ENCODE measurements around the gene DMGDH.

DMGDH gene

DNA sequence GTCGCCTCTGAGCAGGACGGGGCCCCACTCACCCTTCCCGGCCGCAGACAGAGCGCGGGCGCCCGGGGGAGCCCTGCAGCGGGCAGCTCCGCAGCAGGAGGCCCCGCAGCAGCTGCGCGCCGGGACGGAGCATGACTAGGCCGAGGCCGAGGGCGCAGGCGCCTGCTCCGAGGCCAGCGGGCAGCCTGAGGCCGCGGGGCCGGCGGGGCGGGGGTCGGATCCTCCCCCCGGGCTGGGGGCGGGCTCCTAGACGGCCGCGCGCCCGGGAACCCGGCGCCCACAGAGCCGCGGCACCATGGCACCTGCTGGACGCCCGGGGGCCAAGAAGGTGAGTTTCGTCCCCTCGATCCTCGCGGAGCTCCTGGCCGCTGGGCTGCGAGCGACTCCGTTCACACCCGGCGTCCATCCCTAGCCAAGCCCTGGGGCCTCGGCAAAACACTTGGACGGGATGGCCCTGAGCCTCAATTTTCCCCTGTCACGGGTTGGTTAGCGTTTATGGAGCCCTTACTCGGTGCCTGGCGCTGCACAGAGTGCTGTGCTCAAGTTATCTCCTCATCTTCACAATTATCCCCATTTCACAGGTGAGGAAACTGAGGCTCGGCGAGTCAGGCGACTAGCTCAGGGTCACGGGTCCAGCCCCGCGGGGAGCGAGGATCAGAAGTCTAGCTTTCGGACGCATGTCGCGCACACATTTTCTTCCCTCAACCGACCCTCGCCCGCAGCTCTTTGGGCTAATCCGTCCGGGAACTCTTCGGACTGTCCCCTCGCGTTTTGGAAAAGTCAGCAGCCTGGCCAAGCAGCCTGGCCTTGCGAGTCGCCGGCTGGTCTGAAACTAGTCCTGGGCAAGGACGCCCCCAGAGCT lies at the start of gene DMGDH, which contains the start of gene BHMT2:
TSS of gene DMGDH (minus strand) at position 187 of the 862 bp plus-strand sequence. CDS start at position 133, 54 bp downstream.
TSS of gene BHMT2 (plus strand) at position 280 of the 862 bp plus-strand sequence. CDS start at position 296, 16 bp downstream.
- no peak for DNase-seq

DNA sequence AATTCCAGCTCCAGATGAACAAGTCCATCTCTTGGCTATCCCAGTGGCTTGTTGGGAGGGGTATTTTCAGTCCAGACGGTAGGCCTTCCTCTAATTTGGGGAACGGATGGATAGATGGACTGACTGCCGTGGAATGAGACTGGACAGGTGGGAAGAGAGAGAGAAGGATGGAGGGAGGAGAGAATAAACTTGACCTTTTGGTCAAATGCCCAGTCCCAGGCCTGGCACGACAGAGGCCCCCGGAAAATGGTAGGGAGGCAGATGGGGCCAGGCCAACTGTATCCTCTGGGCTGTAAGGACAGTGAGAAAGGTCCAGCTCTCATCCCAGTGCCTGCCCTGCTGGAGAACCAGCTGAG lies 43.2 kb upstream of the DMGDH start:
- no peak for DNase-seq

DNA sequence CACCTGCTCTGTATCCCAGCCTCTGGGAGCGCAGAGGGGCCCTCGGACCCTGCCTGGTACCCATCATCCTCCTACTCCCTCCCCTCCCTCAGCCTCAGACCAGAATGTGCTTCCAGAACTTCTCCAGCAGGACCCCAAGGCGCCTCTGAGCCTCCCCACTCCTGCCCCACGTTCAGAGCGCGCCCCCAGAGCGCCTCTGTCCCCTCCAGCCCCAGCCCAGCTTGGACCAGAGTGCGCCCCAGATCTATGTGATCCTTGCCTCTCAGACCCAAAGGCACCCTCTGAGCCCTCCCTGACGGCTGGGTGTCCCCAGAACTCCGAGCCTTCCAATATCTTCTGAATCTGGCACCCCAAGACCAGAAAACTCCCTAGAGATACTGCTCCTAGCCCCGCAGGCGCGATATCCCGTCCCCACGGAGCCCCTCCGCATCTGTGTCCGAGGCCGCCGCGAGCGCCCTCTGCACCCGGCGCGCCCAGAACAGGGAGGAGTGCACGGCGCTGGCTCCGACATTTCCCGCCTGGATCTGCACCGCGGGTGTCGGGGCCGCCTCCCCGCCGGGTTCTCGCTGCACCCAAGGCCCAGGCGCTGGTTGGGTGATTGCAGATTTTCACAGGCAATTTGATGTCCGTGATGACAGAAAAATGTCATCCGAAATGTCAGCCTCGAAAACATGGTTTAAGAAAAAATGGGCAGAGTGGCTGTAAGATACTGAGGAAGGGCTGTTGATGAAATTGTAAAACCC lies 42.7 kb upstream of the DMGDH start:
- DNase-seq = no peak

DNA sequence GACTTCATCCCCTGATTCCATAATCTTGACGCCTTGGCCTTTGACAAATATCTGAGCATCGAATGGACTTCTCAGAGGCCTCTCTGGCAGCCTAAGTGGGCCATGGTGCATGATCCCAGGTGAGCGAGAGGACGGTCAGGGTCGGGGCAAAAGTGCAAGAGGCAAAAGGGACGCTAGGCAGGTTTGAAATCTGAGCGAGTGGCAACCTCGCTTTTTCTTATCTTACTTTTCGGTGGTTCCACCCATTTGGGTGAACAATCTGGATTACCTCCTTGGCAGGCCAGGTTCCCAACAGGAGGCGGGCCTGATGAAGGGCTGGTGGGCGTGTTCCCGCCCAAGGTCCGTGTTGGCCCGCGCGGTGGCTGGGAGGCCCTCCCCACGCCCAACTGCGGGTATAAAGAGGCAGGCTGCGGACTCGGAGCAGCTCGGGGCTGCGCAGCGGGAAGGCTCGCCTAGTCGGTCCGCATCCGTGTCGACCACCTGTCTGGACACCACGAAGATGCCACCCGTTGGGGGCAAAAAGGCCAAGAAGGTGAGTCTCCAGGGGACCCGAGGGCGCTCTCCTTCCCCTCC lies 42.0 kb upstream of the DMGDH start, which contains the start of gene BHMT:
TSS of gene BHMT (plus strand) at position 423 of the 573 bp plus-strand sequence. CDS start at position 500, 77 bp downstream.
- DNase-seq = no peak

DNA sequence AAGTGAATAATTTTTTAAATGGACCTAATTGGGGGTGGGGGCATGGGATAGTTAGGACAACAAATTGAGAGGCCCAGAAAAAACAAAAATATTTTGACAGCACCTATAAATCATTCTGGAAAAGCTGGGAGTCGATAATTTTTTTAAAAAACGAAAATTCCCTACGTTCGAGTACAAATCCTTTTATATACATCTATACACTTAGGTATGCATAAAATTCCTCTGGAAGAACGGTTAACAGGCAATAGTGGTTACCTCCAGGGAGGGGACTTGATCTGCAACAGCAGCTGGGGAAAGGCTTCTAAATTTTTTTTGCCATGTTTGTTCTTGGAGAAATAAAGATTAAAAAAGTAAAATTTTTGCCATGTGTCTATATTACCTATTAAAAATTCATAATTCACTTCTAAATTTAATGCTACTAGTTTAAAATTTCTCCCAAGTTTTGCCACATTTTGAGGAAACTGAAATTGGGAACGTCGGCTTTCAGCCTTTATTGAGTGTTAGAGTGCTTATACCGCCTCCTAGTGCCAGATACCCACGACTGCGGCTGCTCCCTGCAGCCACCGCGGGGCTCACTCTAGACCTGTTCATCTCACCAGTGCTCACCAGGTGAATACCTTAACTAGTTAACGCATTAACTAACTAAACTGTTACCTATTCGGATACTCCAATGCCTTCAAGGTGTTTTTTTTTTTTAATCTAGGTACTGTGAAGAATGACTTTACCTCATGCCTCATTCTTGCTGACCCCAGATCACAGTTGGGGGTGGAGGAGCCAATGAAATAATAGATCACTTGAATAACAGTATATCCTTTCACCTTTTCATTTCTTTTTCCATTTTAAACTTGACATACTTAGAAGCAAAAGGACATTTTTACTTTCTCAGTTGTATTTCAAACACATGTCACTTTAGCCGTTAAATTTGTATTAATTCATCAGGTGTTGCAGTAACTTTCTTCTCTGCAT lies 40.3 kb upstream of the DMGDH start:
- peak; percentile 45 for DNase-seq

DNA sequence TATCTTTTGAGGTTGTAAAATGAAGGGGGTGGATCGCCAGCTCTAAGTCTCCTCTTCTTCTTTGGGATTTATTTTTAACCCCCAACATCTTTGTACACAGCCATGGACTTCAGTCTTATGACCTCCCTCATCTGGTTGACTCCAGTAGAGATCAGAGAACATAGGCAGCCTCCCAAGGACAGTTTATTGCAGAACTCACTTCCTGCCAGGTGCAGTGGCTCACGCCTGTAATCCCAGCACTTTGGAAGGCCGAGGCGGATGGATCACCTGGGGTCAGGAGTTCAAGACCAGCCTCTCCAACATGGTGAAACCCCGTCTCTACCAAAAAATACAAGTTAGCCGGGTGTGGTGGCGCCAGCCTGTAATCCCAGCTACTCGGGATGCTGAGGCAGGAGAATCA lies 39.3 kb upstream of the DMGDH start:
- no peak for DNase-seq

DNA sequence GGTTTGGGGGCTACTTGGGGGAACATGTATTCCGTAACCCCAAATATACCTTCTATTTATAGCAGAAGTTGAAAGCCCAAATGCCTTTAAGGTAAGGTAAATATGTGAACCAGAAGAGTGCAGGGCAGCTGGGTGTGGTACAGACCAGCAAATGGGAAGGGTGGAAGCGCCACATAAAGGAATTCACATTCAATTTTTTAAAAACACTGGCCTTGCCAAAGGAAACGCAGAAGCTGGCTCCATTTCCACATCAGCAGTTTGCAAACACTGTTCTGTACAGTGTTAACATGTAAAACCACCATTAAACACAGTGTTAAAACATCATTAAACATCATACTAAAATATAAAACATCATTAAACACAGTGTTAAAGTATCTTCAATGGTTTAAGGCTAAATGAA lies 38.6 kb upstream of the DMGDH start:
- no peak for DNase-seq

DNA sequence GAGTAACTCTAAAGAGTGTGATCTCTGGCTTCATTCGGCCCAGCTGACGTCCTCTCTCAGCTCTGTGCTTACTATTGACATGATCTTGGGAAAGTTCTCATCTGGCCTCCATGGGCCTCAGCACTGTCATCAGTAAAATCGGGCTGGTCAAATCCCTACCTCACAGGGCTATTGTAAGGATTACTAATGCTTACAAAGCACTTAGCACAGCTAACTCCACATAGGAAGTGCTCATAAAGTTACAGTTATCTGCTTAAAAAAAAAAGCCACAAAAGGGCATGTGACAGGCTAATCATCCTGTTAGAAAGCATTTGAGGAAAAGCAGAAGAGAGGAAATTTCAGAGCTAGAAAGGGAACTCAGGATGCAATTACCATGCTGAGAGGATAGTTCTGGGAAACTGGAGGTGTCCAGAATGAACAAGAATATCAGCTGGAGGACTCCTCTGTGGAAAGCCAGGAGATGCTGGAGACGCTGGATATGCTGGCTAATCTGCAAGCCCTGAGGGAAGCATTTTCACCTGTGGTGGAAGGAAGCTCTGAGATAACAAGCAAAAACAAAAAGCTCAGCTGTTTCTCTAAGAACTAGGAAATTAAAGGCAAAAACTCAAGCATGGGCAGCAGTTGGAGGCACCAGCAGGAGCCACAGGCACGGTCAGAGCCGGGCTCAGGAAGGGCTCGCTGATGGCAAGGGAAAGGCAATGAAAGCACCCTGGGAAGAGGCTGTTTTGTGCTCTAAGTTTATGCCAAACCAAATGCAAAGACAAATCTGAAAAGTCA lies 37.7 kb upstream of the DMGDH start:
- no peak for DNase-seq

DNA sequence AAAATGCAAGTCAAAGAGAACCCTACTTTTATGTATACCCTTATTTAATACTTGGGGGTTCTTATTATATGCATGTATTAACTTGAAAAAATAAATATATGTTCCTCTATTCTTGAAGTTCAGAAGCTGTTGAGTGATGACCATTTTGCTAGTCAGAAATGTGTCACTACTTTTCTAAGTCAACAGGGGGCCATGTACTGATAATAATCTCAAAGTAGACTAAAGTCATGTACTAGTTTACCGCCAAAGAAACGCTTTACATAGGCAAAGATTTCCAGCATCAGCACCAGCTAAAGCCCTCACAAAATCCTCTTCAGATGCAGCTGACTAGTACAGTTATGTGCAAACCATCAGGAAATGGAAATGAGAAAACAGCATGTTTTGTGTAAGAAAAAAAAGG lies 36.4 kb upstream of the DMGDH start:
- no peak for DNase-seq

DNA sequence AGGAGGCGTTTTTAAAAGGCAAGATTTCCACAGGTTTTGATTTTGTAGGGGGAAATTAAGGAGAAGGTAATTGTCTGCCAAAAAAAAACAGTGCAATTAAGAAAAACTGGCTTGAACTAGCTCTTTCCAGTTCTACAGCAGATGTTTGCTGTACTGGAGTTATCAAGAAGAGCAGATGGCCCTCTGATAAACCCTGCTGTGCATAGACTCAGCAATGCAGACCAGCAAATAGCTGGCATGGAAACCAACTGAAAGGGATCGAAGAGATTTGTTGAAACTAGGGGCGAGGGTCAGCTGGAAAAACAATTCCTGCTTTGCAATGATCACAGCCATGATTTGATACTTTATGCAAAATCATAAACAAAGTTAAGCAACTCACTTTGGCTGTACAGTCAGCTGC lies 24.3 kb upstream of the DMGDH start:
- DNase-seq = no peak

DNA sequence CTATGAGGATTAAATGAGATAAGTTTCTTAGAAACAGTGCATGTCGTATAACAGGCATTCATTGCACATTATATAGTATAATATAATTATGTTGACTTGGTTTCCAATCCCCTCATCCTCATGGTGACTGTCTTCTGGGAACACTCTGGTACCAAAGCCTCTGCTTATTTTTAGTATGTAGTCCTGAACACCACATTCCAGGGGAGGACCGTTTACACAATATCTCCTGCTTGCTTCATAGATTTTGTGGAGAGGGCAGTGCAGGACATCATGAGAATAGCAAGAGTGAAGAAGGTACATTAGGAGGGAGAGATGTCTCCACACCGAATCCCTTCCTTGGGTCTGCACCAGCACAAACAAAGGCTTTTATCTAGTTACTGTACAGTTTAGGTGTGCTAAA lies 21.6 kb upstream of the DMGDH start:
- DNase-seq = no peak

DNA sequence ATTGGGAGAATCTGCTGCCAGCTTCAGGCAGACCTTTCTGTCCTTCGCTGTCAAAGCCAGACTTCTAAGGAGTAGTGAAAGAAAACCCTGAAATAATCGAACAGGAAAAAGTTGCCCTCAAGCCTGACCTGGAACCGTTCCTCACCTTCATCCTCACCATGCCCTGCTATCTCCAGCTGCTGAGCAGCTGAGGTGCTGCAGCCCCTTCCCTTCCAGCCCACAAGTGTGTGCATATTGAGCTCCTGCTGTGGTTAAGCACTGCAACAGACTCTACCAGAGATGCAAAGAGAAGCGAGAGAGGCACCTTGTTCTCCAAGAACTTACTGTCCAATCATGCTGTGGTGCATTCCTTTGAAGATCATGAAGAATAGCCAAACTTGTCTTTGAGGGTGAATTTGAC lies 19.0 kb upstream of the DMGDH start:
- no peak for DNase-seq

DNA sequence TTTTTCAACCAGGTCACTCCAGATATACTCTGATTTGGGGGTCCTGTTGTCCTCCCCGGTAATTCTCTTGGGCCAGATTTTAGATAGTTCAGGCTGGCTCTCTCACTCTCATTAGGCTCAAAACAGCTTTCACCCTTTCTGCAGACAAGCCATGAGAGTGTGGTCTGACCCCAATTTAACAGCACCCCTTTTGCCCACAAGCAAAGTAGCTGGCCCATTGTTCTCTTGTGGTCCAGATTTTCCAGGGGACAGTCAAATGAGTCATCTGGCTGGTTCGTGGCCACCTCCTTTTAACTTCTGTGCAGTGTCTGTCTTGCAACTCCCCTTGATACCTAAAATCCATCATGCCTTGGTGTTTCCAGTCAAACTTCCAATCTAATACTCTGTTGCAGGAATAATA lies 16.6 kb upstream of the DMGDH start:
- DNase-seq = no peak

DNA sequence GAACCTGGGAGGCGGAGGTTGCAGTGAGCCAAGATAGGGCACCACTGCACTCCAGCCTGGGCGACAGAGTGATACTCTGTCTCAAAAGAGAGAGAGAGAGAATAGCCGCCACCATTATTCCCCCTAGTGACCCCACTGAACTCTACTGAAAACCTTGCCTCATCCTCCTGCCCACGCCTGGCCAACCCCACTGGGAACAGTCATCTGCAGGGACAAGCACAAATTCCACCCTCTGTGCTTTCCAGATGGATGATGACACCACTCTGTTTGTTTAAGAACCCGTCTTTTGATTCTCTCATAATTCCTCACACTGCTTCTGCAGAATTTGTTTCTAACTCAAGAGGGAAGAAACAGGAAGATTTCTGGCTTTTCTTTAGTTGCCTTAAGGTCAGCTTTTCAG lies 12.3 kb upstream of the DMGDH start:
- DNase-seq = no peak

DNA sequence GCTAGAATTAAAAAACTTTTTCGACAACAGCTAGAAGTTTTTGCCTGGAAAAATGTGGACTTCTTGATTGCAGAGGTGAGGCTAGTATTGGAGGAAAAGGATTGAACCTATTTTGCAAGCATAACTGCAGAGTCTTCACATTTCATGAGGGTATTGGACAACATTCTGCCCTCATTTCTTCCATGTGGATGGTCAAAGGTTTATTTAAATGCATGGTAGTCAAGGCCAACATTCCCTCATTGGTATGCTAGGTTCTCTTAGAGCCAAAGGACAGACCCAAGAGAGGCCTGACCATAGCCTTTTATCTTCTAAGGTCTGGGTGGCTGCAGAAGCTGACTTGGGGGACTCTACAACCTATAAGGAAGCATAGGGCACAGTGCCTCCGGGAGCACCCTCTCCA lies 11.3 kb upstream of the DMGDH start:
- no peak for DNase-seq

DNA sequence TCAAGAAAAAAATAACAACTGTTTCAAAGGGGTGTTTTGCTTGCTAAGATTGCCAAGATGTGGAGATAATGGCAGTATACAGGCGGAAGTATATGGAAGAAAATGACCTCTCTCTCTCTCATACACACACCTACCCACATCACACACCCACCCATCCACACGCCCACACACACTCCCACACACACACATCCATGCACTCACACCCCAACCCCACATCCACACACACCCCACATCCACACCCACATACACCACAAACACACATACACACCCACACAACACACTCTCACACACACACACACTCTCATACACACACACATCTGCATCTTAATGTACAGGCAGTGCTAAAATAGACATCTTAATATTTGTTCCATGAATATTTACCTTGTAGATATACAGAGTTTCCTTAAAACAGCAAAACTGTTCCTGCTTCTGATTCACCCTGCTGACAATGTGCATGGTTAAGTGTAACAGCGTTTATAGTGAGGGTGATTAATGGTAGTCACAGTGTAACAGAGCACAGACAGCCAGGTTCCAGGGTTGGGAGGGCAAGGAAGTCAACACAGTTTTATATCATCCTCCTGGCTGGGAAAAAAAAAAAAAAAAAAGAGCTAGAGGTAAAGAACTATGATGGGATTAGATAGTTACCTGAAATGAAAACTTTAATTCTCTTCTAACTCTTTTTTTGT lies 8.3 kb upstream of the DMGDH start:
- no peak for DNase-seq

DNA sequence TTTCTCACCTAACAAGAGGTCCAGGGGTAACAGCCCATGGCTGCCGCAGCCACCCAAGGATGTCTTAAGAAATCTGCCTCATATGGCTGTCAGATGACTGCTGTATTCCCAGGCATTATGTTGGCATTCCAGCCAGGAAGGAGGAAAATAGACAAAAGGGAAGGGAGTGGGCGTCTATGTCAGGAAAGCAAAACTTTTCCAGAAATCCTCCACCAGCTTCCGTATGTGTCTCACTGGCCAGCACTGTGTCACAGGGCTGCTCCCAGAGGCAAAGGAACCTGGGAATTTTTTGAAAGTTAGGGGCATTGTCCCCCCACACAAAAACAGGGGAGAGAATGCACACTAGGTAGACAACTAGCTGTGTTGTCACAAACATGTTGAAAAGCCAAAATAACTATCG lies 7.3 kb upstream of the DMGDH start:
- no peak for DNase-seq

DNA sequence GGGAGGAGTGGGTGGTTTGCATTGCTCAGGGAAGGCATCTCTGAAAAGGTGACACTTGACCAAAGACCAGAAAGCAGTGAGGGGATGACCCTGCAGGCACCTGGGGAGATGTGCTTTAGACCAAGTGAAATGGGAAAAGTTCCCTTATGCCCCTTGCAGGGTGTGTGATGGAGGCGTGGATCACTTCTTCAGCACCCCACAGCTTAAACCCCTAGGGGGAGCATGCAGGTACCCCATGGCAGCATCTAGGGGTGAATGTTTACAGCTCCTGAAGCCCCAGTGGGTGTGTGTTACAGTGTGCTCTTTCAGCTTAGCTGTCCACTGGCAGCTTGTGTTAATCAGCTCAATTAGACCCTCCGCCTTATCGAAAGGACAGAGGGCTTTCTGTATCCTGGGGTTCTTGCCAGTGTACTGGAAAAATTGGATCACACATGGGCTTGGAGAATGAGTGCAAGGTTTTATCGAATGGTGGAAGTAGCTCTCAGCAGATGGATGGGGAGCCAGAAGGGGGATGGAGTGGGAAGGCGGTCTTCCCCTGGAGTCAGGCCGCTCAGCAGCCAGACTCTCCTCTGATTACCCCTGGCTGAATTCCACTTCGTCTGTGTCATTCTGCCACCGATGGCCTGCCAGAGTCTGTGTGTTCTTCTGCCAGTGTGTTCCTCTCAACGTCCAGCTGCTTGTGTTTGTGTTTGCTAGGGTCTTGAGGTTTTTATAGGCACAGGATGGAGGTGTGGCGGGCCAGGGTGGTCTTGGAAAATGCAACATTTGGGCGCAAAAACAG lies 6.4 kb upstream of the DMGDH start:
- DNase-seq = no peak

DNA sequence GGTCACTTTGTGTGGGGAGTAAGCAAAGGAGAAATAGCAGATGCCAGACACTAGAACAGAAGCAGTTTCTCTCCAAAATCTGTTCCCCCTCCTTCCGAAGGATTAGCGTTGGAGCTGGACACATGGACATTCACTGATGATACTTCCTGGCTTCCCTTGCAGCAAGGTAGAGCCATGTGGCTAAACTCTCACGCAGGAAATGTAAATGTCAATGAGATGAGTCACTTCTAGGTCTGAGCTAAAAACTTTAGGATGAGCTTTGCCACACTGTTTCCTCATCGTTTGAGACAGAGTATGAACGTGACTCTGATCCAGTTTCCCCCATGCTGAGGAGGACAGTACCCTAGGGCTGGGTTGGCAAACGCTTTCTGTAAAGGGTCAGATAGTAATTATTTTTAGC lies 5.2 kb upstream of the DMGDH start:
- no peak for DNase-seq

DNA sequence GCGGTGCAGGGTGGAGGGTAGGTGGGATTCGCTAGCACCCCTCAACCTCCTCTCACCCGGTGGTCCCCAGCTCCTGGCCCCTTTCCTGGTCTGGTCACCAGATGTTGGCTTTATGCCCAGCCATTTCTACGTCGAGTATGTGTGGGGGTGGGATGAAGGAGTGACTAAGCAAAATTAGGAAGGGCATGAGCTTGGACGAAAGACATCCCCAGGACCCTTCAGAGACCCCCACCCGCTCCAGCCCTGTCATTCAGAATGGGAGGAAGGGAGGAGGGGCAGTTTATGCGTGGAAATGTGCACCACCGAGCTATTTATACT lies 835 bp upstream of the DMGDH start:
- no peak for DNase-seq

DNA sequence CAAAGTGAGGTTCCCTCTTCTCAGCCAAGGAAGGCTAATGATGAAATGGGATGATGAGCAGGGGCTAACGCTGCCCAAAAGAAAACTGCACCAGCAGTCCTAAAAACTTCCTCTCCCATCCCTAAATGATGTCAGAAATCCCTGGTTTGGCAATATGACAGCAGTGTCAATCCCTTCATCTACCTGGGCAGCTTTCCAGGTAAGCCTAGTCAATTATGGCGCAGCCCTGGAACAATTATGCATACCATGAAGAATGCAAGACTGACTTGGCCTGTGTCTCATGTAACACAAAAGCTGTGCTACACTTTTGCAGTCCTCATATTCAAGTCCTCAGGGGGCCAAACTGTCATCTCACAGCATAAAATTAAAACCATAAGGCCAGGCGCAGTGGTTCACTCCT lies 7.0 kb downstream of the DMGDH start:
- no peak for DNase-seq

Data from 8988T (cell line).